IgD-negative memory B cell (primary cell): ENCODE data around the gene AARSD1. TPM values are rescaled to one million over a fixed set of nuclear protein-coding genes. Genes with fewer than 3 reads are reported as not detected.
A peak's percentile ranks its signal among the peaks of the same experiment; 100 is the strongest.
"Not testable (repeated sequence)": the region's sequence is repeated elsewhere in the genome, so short reads cannot be mapped to it uniquely, and the experiment has no call there.

Experiments used
- H3K27ac Mint-ChIP-seq, 3 donors: one replicate each; pipeline ENCODE4 v1.8.0; 2020 to 2022; ENCODE audit warnings: mild to moderate bottlenecking in 3 of 3, mixed read lengths in 3 of 3, moderate library complexity in 1 of 3
- H3K27me3 Mint-ChIP-seq: one replicate; pipeline ENCODE4 v1.8.0; 2021; ENCODE audit warnings: mixed read lengths
- H3K36me3 Mint-ChIP-seq: one replicate; pipeline ENCODE4 v1.8.0; 2020; ENCODE audit warnings: mild to moderate bottlenecking, mixed read lengths
- H3K4me1 Mint-ChIP-seq, 3 donors: one replicate each; pipeline ENCODE4 v1.8.0; 2020 to 2022; ENCODE audit warnings: mixed read lengths in 3 of 3, mild to moderate bottlenecking in 1 of 3
- H3K4me3 Mint-ChIP-seq, 4 donors: one replicate each; pipeline ENCODE4 v1.8.0; 2020 to 2022; ENCODE audit warnings: mild to moderate bottlenecking in 4 of 4, mixed read lengths in 4 of 4, moderate library complexity in 3 of 4
- H3K9me3 Mint-ChIP-seq, 3 donors: one replicate each; pipeline ENCODE4 v1.8.0; 2020 to 2021; ENCODE audit warnings: mixed read lengths in 3 of 3, mild to moderate bottlenecking in 1 of 3
- polyA plus RNA-seq: library from polyadenylated mRNA; unstranded; fragments of 300-500 nt; fragmentation: Illumina TruSeq; gene quantifications from one replicate; pipeline ENCODE4 v1.2.3, GENCODE V29; 2021

AARSD1 gene
- polyA plus RNA-seq, 1 donor from 2014 or later: 48.9 TPM

DNA sequence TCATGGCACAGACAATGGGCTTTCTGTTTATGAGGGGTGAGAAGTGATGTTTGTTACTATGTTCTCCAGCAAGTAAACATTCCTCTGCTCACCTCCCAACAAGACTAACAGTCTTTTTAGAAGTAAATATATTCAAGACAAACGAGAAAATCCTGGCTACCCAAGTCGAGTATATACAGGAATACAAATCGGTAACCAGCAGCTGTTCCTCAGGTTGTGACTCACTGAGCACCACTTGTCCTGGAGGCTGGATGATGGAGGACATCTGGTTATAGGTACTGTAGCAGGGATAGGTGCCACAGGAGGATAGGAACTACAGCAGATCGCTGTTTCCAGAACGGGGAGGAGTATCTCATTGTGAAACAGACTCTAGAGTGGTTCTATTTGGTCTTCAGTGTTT is 28.6 kb upstream of the AARSD1 start:
- H3K9me3 Mint-ChIP-seq: no peaks in the 10 kb centered on the region

DNA sequence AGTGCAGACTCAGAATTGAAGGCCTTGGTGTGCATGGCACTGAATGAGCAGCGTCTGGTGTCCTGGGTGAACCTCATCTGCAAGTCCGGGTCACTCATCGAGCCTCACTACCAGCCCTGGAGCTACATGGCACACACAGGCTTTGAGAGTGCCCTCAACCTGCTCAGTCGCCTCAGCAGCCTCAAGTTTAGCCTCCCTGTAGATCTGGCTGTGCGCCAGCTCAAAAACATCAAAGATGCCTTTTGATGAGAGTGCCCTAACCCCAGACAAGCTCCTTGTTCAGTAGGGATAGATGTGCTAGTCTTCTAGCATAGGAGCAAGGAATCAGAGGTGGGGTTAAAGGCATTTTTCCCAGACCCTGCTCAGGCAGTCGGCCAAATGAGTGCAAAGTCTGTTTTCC is 27.2 kb upstream of the AARSD1 start:
- H3K4me3 Mint-ChIP-seq: no peak overlapping the region
- no peaks in the 10 kb centered on the region for H3K27me3 Mint-ChIP-seq
- peaks cover 4% of the 10 kb centered on the region for H3K36me3 Mint-ChIP-seq
- no peaks in the 10 kb centered on the region for H3K9me3 Mint-ChIP-seq
- peaks cover 0 to 8% (median 5%) of the 10 kb centered on the region in 3 donors for H3K4me1 Mint-ChIP-seq
- H3K27ac Mint-ChIP-seq: no peak overlapping the region

More for the DNA sequence above, 28.6 kb upstream of the AARSD1 start:
- H3K36me3 Mint-ChIP-seq: peaks cover 2% of the 10 kb centered on the region
- peaks cover 3 to 12% (median 6%) of the 10 kb centered on the region in 3 donors for H3K4me1 Mint-ChIP-seq
- no peaks in the 10 kb centered on the region for H3K27me3 Mint-ChIP-seq
- no peak overlapping the region for H3K27ac Mint-ChIP-seq
- no peak overlapping the region for H3K4me3 Mint-ChIP-seq

DNA sequence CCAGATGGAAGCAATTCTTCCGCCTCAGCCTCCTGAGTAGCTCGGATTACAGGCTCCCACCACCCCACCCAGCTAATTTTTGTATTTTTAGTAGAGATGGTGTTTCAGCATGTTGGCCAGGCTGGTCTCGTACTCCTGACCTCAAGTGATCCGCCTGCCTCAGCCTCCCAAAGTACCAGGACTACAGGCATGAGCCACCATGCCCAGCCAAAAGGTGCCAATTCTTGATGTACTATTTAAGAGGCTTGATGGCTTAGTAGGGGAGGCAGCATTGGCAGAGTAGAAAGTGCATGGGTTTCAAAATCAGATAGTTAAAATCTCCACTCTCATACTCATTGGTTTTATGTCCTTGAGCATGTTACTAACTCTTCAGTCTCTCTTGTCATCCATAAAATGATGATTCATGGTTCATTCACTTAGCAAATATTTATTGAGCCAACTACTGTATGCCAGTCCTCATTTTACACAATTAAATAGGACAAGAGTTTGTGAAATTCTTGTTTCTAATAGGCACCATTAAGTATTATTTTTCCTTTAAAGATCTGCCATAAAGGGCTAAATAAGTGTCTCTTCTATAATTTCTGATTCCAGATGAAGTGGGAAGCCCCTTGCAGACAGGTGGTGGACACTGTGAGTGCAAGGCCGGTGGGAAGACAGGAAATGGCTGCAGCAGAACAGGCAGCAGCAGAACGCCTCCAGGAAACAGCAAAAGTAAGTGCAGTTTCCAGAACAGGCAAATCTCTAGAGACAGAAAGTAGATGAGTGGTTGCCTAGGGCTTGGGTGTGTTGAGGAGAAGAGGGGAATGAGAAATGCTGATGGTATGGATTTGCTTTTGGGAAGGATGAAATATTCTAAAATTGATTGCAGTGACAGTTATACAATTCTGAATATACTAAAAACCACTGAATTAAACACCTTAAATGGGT is 25.7 kb upstream of the AARSD1 start:
- H3K4me1 Mint-ChIP-seq: peaks cover 5 to 17% (median 15%) of the 10 kb centered on the region in 3 donors
- peaks cover 6% of the 10 kb centered on the region for H3K36me3 Mint-ChIP-seq
- H3K27me3 Mint-ChIP-seq: no peaks in the 10 kb centered on the region
- no peak overlapping the region for H3K27ac Mint-ChIP-seq
- H3K4me3 Mint-ChIP-seq: no peak overlapping the region
- no peaks in the 10 kb centered on the region for H3K9me3 Mint-ChIP-seq

DNA sequence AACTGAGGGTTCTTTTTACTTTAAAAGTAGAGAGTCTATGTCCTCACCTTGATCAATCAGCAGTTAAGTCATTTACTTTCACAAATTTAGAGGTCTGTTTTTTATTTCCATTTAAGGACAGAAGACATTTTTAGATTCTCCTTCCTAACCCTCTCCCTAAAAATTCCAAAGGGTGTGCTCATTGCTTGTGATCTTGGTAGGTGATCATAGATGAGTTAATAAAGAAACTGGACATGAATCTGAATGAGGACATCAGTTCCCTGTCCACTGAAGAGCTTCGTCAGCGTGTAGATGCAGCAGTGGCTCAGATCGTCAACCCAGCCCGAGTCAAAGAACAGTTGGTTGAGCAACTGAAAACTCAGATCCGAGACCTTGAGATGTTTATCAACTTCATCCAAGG is 24.9 kb upstream of the AARSD1 start:
- Mint-ChIP-seq H3K4me1 (peaks cover 6 to 23% (median 21%) of the 10 kb centered on the region in 3 donors), H3K36me3 (peaks cover 6% of the 10 kb centered on the region), H3K9me3 (no peaks in the 10 kb centered on the region), H3K27ac (no peak overlapping the region), H3K4me3 (no peak overlapping the region), H3K27me3 (no peaks in the 10 kb centered on the region)

DNA sequence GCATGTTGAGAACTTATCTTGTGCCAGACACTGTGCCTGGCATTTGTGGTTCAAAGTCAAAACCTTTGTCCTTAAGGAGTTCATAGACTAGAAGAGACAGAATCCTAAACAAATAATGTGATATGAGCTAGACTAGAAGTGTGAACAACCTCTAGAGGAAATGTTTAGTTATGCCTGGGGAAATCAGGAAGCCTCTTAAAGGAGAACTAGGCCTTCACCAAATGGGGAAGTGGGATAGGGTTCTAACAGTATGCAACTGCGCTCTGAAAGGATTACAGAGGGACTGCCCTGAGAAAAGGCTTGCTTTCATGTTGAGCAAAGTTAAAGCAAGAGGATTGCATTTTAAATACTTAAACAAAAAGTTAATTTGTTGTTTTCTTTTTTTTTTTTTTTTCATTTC is 21.0 kb upstream of the AARSD1 start:
- Mint-ChIP-seq H3K27ac (peak overlapping the region; percentile 39 to 90 (median 67)), H3K9me3 (no peaks in the 10 kb centered on the region), H3K36me3 (peaks cover 7% of the 10 kb centered on the region), H3K27me3 (no peaks in the 10 kb centered on the region), H3K4me3 (peak overlapping the region; percentile 73 to 90 (median 83)), H3K4me1 (peaks cover 15 to 35% (median 35%) of the 10 kb centered on the region in 3 donors)

DNA sequence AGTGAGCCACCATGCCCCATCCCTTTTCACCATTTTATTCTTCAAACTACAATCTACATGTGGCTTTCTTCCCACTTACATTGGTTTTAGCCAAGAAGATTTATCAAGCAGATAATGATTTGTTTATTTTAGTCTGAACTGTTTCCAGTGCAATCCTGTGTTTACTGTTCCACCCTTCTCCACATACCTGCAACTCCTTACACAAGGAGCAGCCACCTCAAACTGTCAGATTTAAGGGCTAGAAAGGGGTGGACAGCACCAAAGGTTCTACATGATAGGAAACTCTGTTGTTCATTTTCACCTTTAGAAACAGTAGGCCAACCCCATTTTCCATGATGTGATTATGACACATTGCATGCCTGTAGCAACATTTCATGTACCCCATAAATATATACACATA is 18.0 kb upstream of the AARSD1 start:
- Mint-ChIP-seq H3K27ac (peak overlapping the region in 2 of 3 donors; percentile 67 to 86), H3K9me3 (no peaks in the 10 kb centered on the region), H3K36me3 (peaks cover 3% of the 10 kb centered on the region), H3K27me3 (no peaks in the 10 kb centered on the region), H3K4me1 (peaks cover 22 to 37% (median 35%) of the 10 kb centered on the region in 3 donors), H3K4me3 (peak overlapping the region; percentile 33 to 92 (median 76))

DNA sequence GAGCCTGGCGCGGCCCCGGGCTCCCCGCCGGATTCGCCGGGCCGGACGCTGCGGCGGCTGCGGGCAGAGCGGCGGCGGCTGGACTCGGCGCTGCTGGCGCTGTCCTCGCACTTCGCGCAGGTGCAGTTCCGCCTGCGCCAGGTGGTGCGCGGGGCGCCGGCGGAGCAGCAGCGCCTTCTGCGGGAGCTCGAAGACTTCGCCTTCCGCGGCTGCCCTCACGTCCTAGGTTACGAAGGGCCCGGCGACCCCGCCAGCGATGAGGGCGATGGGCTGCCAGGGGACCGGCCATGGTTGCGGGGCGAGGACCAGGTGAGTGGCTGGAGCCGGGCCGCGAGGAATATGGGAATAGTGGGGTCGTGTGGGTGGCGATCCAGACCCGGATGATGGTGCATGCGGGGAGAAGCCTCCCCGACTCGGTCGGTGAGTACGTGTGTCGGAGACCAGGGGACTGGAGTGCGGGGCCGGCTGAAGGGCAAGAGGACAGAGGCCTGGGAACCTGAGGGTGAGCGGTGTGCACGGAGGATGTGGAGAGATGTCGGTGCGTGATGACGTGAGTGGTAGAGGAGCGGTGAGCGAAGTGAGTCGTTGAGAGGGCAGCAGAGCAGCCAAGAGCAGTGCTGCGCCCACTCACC is 16.6 kb upstream of the AARSD1 start:
- Mint-ChIP-seq H3K4me1 (peaks cover 22 to 35% (median 32%) of the 10 kb centered on the region in 3 donors), H3K9me3 (no peaks in the 10 kb centered on the region), H3K27ac (peak overlapping the region; percentile 86 to 98 (median 93))

DNA sequence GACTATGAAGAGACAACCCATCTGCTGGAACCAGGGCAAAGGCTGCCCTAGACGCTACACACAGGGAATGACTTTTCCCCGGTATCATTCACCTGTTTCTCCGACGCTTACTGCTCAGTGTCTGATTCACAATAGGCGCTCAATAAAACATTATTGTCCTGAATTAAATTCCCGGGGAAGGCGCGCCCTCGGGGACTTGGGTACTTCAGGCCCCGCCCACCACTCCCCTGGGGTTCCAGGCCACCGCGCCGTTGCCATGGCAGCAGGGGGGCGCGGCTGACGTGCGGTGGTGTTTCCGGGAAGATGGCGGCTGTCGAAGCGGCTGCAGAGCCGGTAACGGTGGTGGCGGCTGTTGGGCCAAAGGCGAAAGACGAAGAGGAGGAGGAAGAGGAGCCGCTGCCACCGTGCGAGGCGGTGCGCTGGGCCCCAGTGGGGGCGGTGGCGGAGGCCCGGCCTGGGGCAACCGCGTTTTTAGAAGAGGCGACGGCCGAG is 16.1 kb upstream of the AARSD1 start, which contains the start of gene RUNDC1:
Gene RUNDC1, plus strand, starts transcription at position 292 of the 492 bp plus-strand sequence. Its CDS starts 12 bp downstream, at position 304.
- peak within 1 kb of the TSS; percentile 86 to 99 (median 98) for H3K27ac Mint-ChIP-seq
- H3K9me3 Mint-ChIP-seq: no peaks in the 10 kb centered on the region
- peaks cover 20 to 32% (median 28%) of the 10 kb centered on the region in 3 donors for H3K4me1 Mint-ChIP-seq
- H3K36me3 Mint-ChIP-seq: peaks cover 3% of the 10 kb centered on the region
- H3K27me3 Mint-ChIP-seq: no peaks in the 10 kb centered on the region
- peak within 1 kb of the TSS; percentile 87 to 98 (median 94) for H3K4me3 Mint-ChIP-seq

More for the DNA sequence above, 16.6 kb upstream of the AARSD1 start:
- Mint-ChIP-seq H3K27me3 (no peaks in the 10 kb centered on the region), H3K4me3 (peak overlapping the region; percentile 87 to 98 (median 94)), H3K36me3 (peaks cover 3% of the 10 kb centered on the region)

DNA sequence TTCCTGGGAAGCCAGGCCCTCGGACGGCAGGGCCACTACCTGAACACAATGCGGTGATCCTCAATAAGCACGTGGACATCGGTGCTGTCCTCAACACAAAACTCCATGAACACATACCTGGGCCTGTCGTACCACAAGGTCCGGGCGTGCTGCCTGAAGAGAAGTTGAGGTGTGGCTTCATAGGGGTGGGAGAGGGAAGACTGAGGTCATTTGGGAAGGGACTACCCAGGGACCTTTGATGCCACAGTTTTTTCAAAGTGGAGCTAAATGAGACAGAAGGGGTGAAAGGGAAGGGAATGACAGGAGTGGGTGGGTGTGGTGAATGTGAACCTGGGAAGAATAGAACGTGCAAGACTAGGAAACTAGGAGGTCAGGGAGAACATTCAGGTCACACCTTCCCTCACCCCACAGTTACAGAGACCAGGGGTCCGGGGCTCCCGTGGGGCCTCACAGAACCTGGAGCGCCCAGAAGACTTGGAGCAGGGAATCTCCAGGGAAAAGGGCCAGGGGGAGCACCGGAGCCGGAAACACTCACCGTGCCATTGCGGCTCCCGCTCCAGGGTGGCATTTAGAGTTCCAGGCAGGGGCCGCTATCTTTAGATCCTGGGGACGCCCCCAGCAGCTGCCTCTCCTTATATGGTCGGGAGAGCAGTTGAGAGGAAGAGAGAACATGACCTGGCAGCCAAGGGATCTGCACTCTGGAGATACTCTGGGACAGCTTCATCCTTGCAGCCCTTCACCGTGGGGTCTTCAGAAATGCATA is 15.4 kb upstream of the AARSD1 start, which contains the start of gene PTGES3L:
Gene PTGES3L, minus strand, starts transcription at position 570 of the 763 bp plus-strand sequence. Its CDS starts 27 bp downstream, at position 543.
- Mint-ChIP-seq H3K4me1 (peaks cover 17 to 27% (median 24%) of the 10 kb centered on the region in 3 donors), H3K27ac (peak within 1 kb of the TSS; percentile 86 to 99 (median 98)), H3K9me3 (no peaks in the 10 kb centered on the region), H3K27me3 (no peaks in the 10 kb centered on the region), H3K36me3 (peaks cover 1% of the 10 kb centered on the region), H3K4me3 (peak within 1 kb of the TSS; percentile 87 to 98 (median 94))

DNA sequence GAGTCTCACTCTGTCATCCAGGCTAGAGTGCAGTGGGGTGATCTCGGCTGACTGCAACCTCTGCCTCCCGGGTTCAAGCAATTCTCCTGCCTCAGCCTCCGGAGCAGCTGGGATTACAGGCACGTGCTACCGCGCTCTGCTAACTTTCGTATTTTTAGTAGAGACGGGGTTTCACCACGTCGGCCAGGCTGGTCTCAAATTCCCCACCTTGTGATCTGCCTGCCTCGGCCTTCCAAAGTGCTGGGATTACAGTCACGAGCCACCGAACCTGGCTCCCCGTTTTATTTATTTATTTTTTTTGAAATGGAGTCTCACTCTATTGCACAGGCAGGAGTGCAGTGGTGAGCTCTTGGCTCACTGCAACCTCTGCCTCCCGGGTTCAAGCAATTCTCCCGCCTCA is 11.4 kb upstream of the AARSD1 start:
- not testable (repeated sequence) for H3K27me3 Mint-ChIP-seq, H3K36me3 Mint-ChIP-seq, H3K9me3 Mint-ChIP-seq
- H3K4me3 Mint-ChIP-seq: peak overlapping the region in 1 of 4 donors; percentile 13
- H3K27ac Mint-ChIP-seq: peak overlapping the region in 1 of 3 donors; percentile 17
- H3K4me1 Mint-ChIP-seq: peaks cover 4 to 13% (median 7%) of the 10 kb centered on the region in 3 donors

DNA sequence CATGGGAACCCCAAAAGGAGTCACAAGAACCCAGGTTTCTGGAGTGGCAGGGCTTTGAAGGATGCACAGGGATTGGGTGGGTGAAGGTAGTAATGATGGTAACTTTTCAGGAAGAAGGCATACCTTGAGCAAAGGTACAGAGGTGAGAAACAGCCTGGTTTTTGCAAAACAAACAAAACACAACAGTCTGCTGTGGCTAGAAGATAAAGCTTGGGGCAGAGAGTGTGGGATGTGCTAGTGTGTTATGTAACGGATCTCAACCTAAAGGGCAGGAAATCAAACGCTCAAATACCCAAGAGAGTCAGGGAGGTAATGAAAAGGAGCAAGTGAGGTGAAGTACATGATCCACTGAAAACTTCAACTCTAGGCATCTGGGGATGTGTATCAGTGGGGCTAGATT is 11.0 kb upstream of the AARSD1 start:
- H3K36me3 Mint-ChIP-seq: no peaks in the 10 kb centered on the region
- no peaks in the 10 kb centered on the region for H3K9me3 Mint-ChIP-seq
- H3K27ac Mint-ChIP-seq: peak overlapping the region in 1 of 3 donors; percentile 17
- no peaks in the 10 kb centered on the region for H3K27me3 Mint-ChIP-seq
- peak overlapping the region in 1 of 4 donors; percentile 13 for H3K4me3 Mint-ChIP-seq
- peaks cover 4 to 12% (median 7%) of the 10 kb centered on the region in 3 donors for H3K4me1 Mint-ChIP-seq

DNA sequence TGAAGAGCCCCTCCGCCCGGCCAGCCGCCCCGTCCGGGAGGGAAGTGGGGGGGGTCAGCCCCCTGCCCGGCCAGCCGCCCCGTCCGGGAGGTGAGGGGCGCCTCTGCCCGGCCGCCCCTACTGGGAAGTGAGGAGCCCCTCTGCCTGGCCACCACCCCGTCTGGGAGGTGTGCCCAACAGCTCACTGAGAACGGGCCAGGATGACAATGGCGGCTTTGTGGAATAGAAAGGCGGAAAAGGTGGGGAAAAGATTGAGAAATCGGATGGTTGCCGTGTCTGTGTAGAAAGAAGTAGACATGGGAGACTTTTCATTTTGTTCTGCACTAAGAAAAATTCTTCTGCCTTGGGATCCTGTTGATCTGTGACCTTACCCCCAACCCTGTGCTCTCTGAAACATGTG is 9.1 kb upstream of the AARSD1 start:
- H3K4me3 Mint-ChIP-seq, H3K27me3 Mint-ChIP-seq, H3K27ac Mint-ChIP-seq, H3K36me3 Mint-ChIP-seq, H3K9me3 Mint-ChIP-seq, H3K4me1 Mint-ChIP-seq: not testable (repeated sequence)

DNA sequence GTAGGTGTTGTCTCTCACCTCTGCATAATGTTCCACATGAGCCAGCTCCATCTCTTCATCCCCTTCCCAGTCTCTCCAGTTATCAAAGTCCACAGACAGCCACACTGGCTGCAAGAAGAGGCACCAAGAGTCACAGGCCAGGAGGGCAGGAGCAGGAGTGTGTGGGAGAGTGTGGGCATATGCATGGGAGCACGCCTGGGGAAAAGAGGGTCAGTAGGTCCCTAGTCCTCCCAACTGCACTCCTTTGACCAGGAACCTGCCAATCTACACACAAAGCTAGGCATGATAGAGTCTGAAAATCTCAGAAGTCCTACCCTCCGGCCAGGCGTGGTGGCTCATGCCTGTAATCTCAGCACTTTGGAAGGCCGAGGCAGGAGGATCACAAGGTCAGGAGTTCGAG is 7.3 kb upstream of the AARSD1 start:
- peaks cover 0 to 5% (median 0%) of the 10 kb centered on the region in 3 donors for H3K4me1 Mint-ChIP-seq
- H3K36me3 Mint-ChIP-seq: no peaks in the 10 kb centered on the region
- no peak overlapping the region for H3K27ac Mint-ChIP-seq
- no peaks in the 10 kb centered on the region for H3K27me3 Mint-ChIP-seq
- H3K4me3 Mint-ChIP-seq: no peak overlapping the region
- no peaks in the 10 kb centered on the region for H3K9me3 Mint-ChIP-seq

DNA sequence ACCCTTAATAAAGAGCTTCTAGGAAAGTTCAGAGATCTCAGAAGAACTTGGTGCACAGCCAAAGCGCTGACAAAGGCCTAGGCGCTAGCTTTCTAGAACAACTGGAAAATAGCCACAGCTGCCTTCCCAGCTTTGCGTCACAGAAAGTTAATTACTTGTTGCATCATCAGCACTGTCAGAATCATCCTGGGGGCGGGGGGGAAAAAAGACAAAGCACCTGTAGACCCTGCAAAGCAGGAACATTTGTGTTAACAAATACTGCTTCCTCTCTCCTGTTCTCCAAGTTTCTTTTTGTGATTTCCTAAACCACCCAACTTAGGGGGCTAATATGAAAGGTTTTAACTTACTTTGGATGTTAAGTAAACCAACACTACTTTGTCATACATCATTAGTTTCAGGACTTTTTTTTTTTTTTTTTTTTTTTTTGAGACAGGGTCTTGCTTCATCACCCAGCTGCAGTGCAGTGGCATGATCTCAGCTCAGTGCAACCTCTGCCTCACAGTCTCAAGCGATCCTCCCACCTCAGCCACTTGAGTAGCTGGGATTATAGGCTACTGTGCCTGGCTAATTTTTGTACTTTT is 4.8 kb upstream of the AARSD1 start:
- peaks cover 1% of the 10 kb centered on the region for H3K27me3 Mint-ChIP-seq
- H3K9me3 Mint-ChIP-seq: no peaks in the 10 kb centered on the region
- H3K4me3 Mint-ChIP-seq: no peak overlapping the region

More for the DNA sequence above, 4.8 kb upstream of the AARSD1 start:
- Mint-ChIP-seq H3K27ac (peak overlapping the region in 1 of 3 donors; percentile 26), H3K4me1 (peaks cover 5 to 8% (median 5%) of the 10 kb centered on the region in 3 donors), H3K36me3 (no peaks in the 10 kb centered on the region)
